Stimulated activated CD8-positive, alpha-beta memory T cell treated with anti-CD3 and anti-CD28 coated beads, Interleukin-4, amount 100 ng/mL, for 24 hours (primary cell): ENCODE data around the gene ITPR1.
"Not testable (repeated sequence)": the region's sequence is repeated elsewhere in the genome, so short reads cannot be mapped to it uniquely, and the experiment has no call there.

ENCODE experiments used
- DNase-seq: peaks from one replicate; pipeline ENCODE4 v3.0.0-alpha.2; 2020; ENCODE audit warnings: low read depth

Gene ITPR1

GRCh38 chr3:4758957-4759656 lies 266.0 kb downstream of the ITPR1 start:
- no peak for DNase-seq

- DNase-seq = no peak
Measured at GRCh38 chr3:4759689-4760312, 266.7 kb downstream of the ITPR1 start.

GRCh38 chr3:4761759-4762158 lies 268.6 kb downstream of the ITPR1 start:
- no peak for DNase-seq

GRCh38 chr3:4762481-4763230 lies 269.5 kb downstream of the ITPR1 start:
- DNase-seq = not testable (repeated sequence)

GRCh38 chr3:4763604-4764247 lies 270.6 kb downstream of the ITPR1 start:
- no peak for DNase-seq

- DNase-seq = no peak
Measured at GRCh38 chr3:4765212-4765611, 272.1 kb downstream of the ITPR1 start.

- DNase-seq = no peak
Measured at GRCh38 chr3:4766263-4766662, 273.1 kb downstream of the ITPR1 start.

- no peak for DNase-seq
Measured at GRCh38 chr3:4766716-4767499, 273.8 kb downstream of the ITPR1 start.

GRCh38 chr3:4768021-4768420 lies 274.9 kb downstream of the ITPR1 start:
- no peak for DNase-seq

GRCh38 chr3:4768521-4768920 lies 275.4 kb downstream of the ITPR1 start:
- DNase-seq = no peak

- no peak for DNase-seq
Measured at GRCh38 chr3:4770561-4770960, 277.4 kb downstream of the ITPR1 start.

GRCh38 chr3:4771243-4771642 lies 278.1 kb downstream of the ITPR1 start:
- no peak for DNase-seq

GRCh38 chr3:4772171-4772804 lies 279.1 kb downstream of the ITPR1 start:
- no peak for DNase-seq

GRCh38 chr3:4772858-4773257 lies 279.7 kb downstream of the ITPR1 start:
- DNase-seq = no peak

- DNase-seq = no peak
Measured at GRCh38 chr3:4773583-4773982, 280.4 kb downstream of the ITPR1 start.

GRCh38 chr3:4774531-4774930 lies 281.4 kb downstream of the ITPR1 start:
- DNase-seq = no peak

GRCh38 chr3:4776399-4776979 lies 283.3 kb downstream of the ITPR1 start:
- DNase-seq = no peak

- DNase-seq = no peak
Measured at GRCh38 chr3:4776980-4777581, 283.9 kb downstream of the ITPR1 start.

GRCh38 chr3:4778119-4778518 lies 285.0 kb downstream of the ITPR1 start:
- no peak for DNase-seq

- DNase-seq = no peak
Measured at GRCh38 chr3:4778740-4779139, 285.6 kb downstream of the ITPR1 start.

- DNase-seq = no peak
Measured at GRCh38 chr3:4780545-4780957, 287.4 kb downstream of the ITPR1 start.
